SK-N-SH (cell line): ENCODE results near the gene CARS2.

Experiments
- POLR2AphosphoS5 ChIP-seq: IDR thresholded peaks from 2 replicates; pipeline ENCODE4 v1.6.1; 2012; ENCODE audit warnings: low read depth, low read length
- SIN3A ChIP-seq: IDR thresholded peaks from 2 replicates; pipeline ENCODE4 v1.6.1; 2012; ENCODE audit warnings: low read depth, mild to moderate bottlenecking, low read length, moderate library complexity, borderline replicate concordance
- TAF1 ChIP-seq: IDR thresholded peaks from 2 replicates; pipeline ENCODE4 v1.6.1; 2012; ENCODE audit warnings: low read depth, mild to moderate bottlenecking, low read length, moderate library complexity, borderline replicate concordance
- USF2 ChIP-seq: fragments of 150-350 bp; IDR thresholded peaks from 2 replicates; pipeline ENCODE4 v1.6.1; 2017; ENCODE audit warnings: antibody characterized with exemption, low read length, low read depth, borderline replicate concordance
- TF ChIP-seq, protein P1 (sequence below): fragments of 200-600 bp; sonication (generic); IDR thresholded peaks from 2 replicates; pipeline ENCODE4 v1.6.1; 2017; ENCODE audit warnings: antibody characterized with exemption, mild to moderate bottlenecking, moderate library complexity

DNA sequence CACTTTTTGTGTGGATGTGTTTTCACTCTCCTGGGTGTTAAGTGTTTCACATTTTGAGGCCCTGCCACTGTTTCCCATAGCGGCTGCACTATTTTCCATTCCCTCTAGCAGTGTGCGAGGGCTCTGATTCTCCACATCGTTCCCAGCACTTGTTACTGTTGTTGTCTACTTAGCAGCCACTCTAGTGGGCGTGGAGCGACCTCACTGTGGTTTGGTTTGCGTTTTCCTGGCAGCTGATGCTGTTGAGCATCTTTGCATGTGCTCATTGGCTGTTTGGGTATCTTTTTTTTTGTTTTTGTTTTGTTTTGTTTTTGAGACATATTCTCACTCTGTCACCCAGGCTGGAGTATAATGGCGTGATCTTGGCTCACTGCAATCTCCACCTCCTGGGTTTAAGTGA is 76.2 kb downstream of the CARS2 start:
- TF ChIP-seq SIN3A = no peak
- no peak for TF ChIP-seq USF2
- no peak for TF ChIP-seq TAF1
- TF ChIP-seq POLR2AphosphoS5 = no peak
- TF ChIP-seq, protein P1, sequence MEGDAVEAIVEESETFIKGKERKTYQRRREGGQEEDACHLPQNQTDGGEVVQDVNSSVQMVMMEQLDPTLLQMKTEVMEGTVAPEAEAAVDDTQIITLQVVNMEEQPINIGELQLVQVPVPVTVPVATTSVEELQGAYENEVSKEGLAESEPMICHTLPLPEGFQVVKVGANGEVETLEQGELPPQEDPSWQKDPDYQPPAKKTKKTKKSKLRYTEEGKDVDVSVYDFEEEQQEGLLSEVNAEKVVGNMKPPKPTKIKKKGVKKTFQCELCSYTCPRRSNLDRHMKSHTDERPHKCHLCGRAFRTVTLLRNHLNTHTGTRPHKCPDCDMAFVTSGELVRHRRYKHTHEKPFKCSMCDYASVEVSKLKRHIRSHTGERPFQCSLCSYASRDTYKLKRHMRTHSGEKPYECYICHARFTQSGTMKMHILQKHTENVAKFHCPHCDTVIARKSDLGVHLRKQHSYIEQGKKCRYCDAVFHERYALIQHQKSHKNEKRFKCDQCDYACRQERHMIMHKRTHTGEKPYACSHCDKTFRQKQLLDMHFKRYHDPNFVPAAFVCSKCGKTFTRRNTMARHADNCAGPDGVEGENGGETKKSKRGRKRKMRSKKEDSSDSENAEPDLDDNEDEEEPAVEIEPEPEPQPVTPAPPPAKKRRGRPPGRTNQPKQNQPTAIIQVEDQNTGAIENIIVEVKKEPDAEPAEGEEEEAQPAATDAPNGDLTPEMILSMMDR = no peak
